ENCODE measurements around the gene GLT8D1. TPM values are rescaled to one million over a fixed set of nuclear protein-coding genes. Genes with fewer than 3 reads are reported as not detected.
"Not testable (repeated sequence)": the region's sequence is repeated elsewhere in the genome, so short reads cannot be mapped to it uniquely, and the experiment has no call there.

GLT8D1 gene
- total and polyA plus RNA-seq, 5 donors: 32.9 to 41.8 (median 40.5) TPM

- Histone ChIP-seq H3K4me3 (ENCODE audit: low read length) (no peak overlapping the region), H3K27me3 (ENCODE audit: control insufficient read depth, insufficient read depth) (no peaks in the 10 kb centered on the region), H3K4me1 (ENCODE audit: control insufficient read depth, insufficient read depth, low read length) (peaks cover 2% of the 10 kb centered on the region), H3K27ac (ENCODE audit: low read length) (no peak overlapping the region), H3K9me3 (ENCODE audit: control insufficient read depth, low read length) (no peaks in the 10 kb centered on the region)
- DNase-seq (no peak), ATAC-seq (no peak)
- intact Hi-C loops (cut with DNase I): loop anchor here in 1 of 4 donors (10.0 kb wide), 1 partner anchor 254 kb away; no protein-coding TSS in a partner anchor
- 87% methylated on average over 3 of the region's 3 CpGs for WGBS
Measured at GRCh38 chr3:52679199-52679538, 26.4 kb downstream of the GLT8D1 start.

GRCh38 chr3:52678265-52679198 is 27.1 kb downstream of the GLT8D1 start:
- no peaks in the 10 kb centered on the region for H3K27me3 ChIP-seq (ENCODE audit: control insufficient read depth, insufficient read depth)
- ATAC-seq (no peak), DNase-seq (no peak)
- peaks cover 2% of the 10 kb centered on the region for H3K4me1 ChIP-seq (ENCODE audit: control insufficient read depth, insufficient read depth, low read length)
- no peaks in the 10 kb centered on the region for H3K9me3 ChIP-seq (ENCODE audit: control insufficient read depth, low read length)
- H3K4me3 ChIP-seq (ENCODE audit: low read length): no peak overlapping the region
- 96% methylated on average over 6 of the region's 6 CpGs for WGBS
- intact Hi-C loops (cut with DNase I): loop anchor here in 1 of 4 donors (10.0 kb wide), 1 partner anchor 254 kb away; no protein-coding TSS in a partner anchor
- no peak overlapping the region for H3K27ac ChIP-seq (ENCODE audit: low read length)

GRCh38 chr3:52676201-52676600 is 29.4 kb downstream of the GLT8D1 start:
- H3K9me3 ChIP-seq (ENCODE audit: control insufficient read depth, low read length); ATAC-seq; H3K27me3 ChIP-seq (ENCODE audit: control insufficient read depth, insufficient read depth); H3K4me3 ChIP-seq (ENCODE audit: low read length); H3K4me1 ChIP-seq (ENCODE audit: control insufficient read depth, insufficient read depth, low read length); H3K27ac ChIP-seq (ENCODE audit: low read length); DNase-seq: not testable (repeated sequence)
- intact Hi-C loops (cut with DNase I): loop anchor here in 1 of 4 donors (10.0 kb wide), 1 partner anchor 251 kb away; no protein-coding TSS in a partner anchor
- WGBS: 53% methylated on average over 3 of the region's 3 CpGs

GRCh38 chr3:52671676-52672075 is 33.9 kb downstream of the GLT8D1 start:
- intact Hi-C loops (cut with DNase I): loop anchor here in 1 of 4 donors (10.0 kb wide), 1 partner anchor 247 kb away; no protein-coding TSS in a partner anchor
- no peak overlapping the region for H3K4me3 ChIP-seq (ENCODE audit: low read length)
- no peaks in the 10 kb centered on the region for H3K27me3 ChIP-seq (ENCODE audit: control insufficient read depth, insufficient read depth)
- H3K27ac ChIP-seq (ENCODE audit: low read length): no peak overlapping the region
- H3K9me3 ChIP-seq (ENCODE audit: control insufficient read depth, low read length): no peaks in the 10 kb centered on the region
- H3K4me1 ChIP-seq (ENCODE audit: control insufficient read depth, insufficient read depth, low read length): peaks cover 6% of the 10 kb centered on the region
- DNase-seq: no peak
- ATAC-seq: no peak
- WGBS: 49% methylated on average over 1 of the region's 1 CpG

DNA sequence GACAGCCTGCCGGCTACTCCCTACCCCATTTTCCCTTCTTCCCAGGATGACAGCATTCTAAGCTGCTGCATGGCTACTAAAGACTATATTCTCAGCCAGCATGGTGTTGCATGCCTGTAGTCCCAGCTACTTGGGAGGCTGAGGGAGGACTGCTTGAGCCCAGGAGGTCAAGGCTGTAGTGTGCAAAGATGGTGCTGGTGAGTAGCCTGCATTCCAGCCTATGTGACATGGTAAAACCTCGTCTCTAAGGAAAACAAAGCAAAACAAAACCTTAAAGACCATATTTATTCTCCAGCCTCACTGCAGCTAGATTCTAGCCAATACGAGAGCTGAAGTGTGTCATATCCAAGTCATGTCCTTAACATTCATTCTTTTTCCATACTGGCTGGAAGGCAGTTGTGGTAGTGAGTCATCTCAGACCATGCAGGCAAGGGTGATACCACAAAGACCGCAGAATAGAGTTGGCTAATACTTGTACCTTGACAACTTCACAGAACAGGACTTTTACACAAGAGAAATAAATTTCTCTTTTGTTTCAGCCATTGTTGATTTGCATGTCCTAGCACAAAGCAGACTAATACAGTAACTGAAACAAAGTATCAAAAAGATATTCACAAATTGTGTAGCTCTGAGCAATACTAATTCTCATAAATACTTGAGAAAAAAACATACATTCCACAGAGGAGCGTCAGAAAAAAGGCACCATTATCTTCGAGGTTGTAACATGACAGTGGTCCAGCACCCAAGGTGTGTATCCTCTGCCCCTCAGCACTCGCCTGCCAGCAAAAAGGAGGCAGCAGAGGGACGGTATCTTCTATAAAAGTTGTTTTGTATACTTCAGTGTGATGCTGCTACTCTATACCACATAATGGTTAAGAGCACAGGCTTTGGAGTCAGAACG is 34.7 kb downstream of the GLT8D1 start:
- intact Hi-C loops (cut with DNase I): loop anchor here in 1 of 4 donors (10.0 kb wide), 1 partner anchor 246 kb away; no protein-coding TSS in a partner anchor
- no peaks in the 10 kb centered on the region for H3K27me3 ChIP-seq (ENCODE audit: control insufficient read depth, insufficient read depth)
- DNase-seq: no peak
- H3K27ac ChIP-seq (ENCODE audit: low read length): peak overlapping the region; percentile 83
- ATAC-seq: peak; percentile 84 to 95
- H3K4me3 ChIP-seq (ENCODE audit: low read length): no peak overlapping the region
- WGBS: 70% methylated on average over 9 of the region's 9 CpGs
- peaks cover 6% of the 10 kb centered on the region for H3K4me1 ChIP-seq (ENCODE audit: control insufficient read depth, insufficient read depth, low read length)
- no peaks in the 10 kb centered on the region for H3K9me3 ChIP-seq (ENCODE audit: control insufficient read depth, low read length)

DNA sequence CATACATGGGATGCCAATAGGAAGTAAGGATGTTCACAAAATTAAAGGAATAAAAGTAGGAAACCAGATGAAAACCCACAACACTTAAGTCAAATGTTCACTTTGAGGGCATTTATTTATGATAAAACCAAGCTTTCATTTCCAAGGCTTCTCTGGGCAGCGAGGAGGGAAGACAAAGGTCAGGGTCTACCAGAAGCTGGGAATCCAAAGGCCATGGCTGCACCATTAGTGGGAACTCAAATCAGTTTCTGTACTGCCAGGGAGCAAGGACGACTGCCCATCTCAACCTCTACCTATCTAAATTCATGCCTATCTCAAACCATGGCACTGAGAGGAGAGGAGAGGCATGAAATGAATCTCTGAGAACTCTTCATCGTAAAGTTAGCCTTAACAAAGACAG is 42.5 kb downstream of the GLT8D1 start:
- H3K27ac ChIP-seq (ENCODE audit: low read length): no peak overlapping the region
- H3K27me3 ChIP-seq (ENCODE audit: control insufficient read depth, insufficient read depth): no peaks in the 10 kb centered on the region
- no peak overlapping the region for H3K4me3 ChIP-seq (ENCODE audit: low read length)
- H3K9me3 ChIP-seq (ENCODE audit: control insufficient read depth, low read length): no peaks in the 10 kb centered on the region
- intact Hi-C loops (cut with DNase I): no loop called here
- DNase-seq (no peak), ATAC-seq (no peak)
- WGBS: 91% methylated on average over 3 of the region's 3 CpGs
- H3K4me1 ChIP-seq (ENCODE audit: control insufficient read depth, insufficient read depth, low read length): no peaks in the 10 kb centered on the region

DNA sequence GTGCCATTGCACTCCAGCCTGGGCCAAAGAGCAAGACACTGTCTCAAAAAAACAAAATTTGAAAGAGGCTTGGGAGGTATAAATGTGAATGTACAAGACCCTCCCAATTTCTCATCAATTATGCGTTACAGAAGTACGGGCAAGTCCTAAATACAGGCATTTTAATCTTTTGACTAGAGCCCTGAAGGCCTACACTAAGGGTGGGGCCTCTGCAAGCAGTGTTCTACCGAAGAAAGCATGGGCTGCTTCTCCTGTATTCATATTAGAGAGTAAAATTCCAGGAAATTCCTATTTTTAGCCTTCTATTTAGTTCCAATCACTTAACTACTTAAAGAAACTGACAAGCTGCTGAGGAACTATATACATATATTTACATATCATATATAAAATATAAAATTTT is 45.5 kb downstream of the GLT8D1 start:
- H3K4me1 ChIP-seq (ENCODE audit: control insufficient read depth, insufficient read depth, low read length): no peaks in the 10 kb centered on the region
- DNase-seq (no peak), ATAC-seq (no peak)
- no peaks in the 10 kb centered on the region for H3K27me3 ChIP-seq (ENCODE audit: control insufficient read depth, insufficient read depth)
- H3K4me3 ChIP-seq (ENCODE audit: low read length): no peak overlapping the region
- WGBS: 58% methylated on average over 3 of the region's 3 CpGs
- intact Hi-C loops (cut with DNase I): no loop called here
- H3K9me3 ChIP-seq (ENCODE audit: control insufficient read depth, low read length): no peaks in the 10 kb centered on the region
- no peak overlapping the region for H3K27ac ChIP-seq (ENCODE audit: low read length)

- WGBS: 94% methylated on average over 3 of the region's 3 CpGs
- H3K9me3 ChIP-seq (ENCODE audit: control insufficient read depth, low read length): no peaks in the 10 kb centered on the region
- no peak for DNase-seq
- H3K4me1 ChIP-seq (ENCODE audit: control insufficient read depth, insufficient read depth, low read length): no peaks in the 10 kb centered on the region
- ATAC-seq: no peak
- H3K27me3 ChIP-seq (ENCODE audit: control insufficient read depth, insufficient read depth): no peaks in the 10 kb centered on the region
- H3K27ac ChIP-seq (ENCODE audit: low read length): no peak overlapping the region
- intact Hi-C loops (cut with DNase I): no loop called here
- no peak overlapping the region for H3K4me3 ChIP-seq (ENCODE audit: low read length)
Measured at GRCh38 chr3:52655895-52656294, 49.7 kb downstream of the GLT8D1 start.

- H3K27ac ChIP-seq (ENCODE audit: low read length): no peak overlapping the region
- no peaks in the 10 kb centered on the region for H3K27me3 ChIP-seq (ENCODE audit: control insufficient read depth, insufficient read depth)
- H3K9me3 ChIP-seq (ENCODE audit: control insufficient read depth, low read length): no peaks in the 10 kb centered on the region
- intact Hi-C loops (cut with DNase I): no loop called here
- H3K4me3 ChIP-seq (ENCODE audit: low read length): no peak overlapping the region
- DNase-seq (no peak), ATAC-seq (no peak)
- H3K4me1 ChIP-seq (ENCODE audit: control insufficient read depth, insufficient read depth, low read length): no peaks in the 10 kb centered on the region
Measured at GRCh38 chr3:52651592-52651991, 54.0 kb downstream of the GLT8D1 start.

GRCh38 chr3:52650439-52650838 is 55.2 kb downstream of the GLT8D1 start:
- ATAC-seq: no peak
- no peaks in the 10 kb centered on the region for H3K27me3 ChIP-seq (ENCODE audit: control insufficient read depth, insufficient read depth)

More at GRCh38 chr3:52650439-52650838, 55.2 kb downstream of the GLT8D1 start:
- DNase-seq: no peak
- Histone ChIP-seq H3K4me3 (ENCODE audit: low read length) (no peak overlapping the region), H3K9me3 (ENCODE audit: control insufficient read depth, low read length) (no peaks in the 10 kb centered on the region), H3K4me1 (ENCODE audit: control insufficient read depth, insufficient read depth, low read length) (no peaks in the 10 kb centered on the region), H3K27ac (ENCODE audit: low read length) (no peak overlapping the region)
- WGBS: 94% methylated on average over 1 of the region's 1 CpG
- intact Hi-C loops (cut with DNase I): no loop called here

All from right cardiac atrium (tissue), 5 donors.